ENCODE measurements around the gene RWDD4. TPM values are rescaled to one million over a fixed set of nuclear protein-coding genes. Genes with fewer than 3 reads are reported as not detected.
A peak's percentile ranks its signal among the peaks of the same experiment; 100 is the strongest.

The RWDD4 gene
- total RNA-seq, 4 donors from 2014 or later = 4.1 to 16.9 (median 11.6) TPM

DNA sequence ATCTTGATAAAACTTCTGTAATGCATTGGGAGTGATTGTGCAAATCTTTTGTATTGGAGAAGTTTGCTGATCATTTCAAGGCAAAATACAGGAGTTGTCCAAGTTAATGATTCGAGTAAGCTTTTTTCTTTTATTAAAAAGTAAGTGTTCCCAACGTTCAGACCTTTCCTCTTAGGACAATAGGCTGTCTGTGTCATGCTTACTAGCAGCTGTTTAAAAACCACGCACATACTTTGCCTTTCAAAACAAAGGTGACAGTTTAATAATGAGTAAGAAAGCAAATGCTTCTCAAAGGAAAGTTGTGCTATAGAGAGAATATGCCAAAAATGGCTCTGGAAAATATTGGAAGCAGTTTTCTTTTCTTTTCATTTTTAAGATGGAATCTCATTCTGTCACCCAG is 11.3 kb upstream of the RWDD4 start:
- no peak overlapping the region for H3K4me3 ChIP-seq
- H3K4me1 ChIP-seq = no peaks in the 10 kb centered on the region
- in situ Hi-C loops (cut with MboI; ENCODE audit: low pct_ligation_motif_present in 1 of 4, low pct_unique_long_range_greater_than_20kb in 1 of 4, low sequenced_read_pairs in 3 of 4) = loop anchor here in 1 of 4 donors (25.0 kb wide), 1 partner anchor 208 kb away; no protein-coding TSS in a partner anchor
- H3K9me3 ChIP-seq = no peaks in the 10 kb centered on the region
- WGBS, 2 donors (ENCODE audit: low coverage in 1 of 2) = 62 to 69% methylated on average over 3 of the region's 3 CpGs
- peaks cover 0 to 60% (median 24%) of the 10 kb centered on the region in 4 donors for H3K36me3 ChIP-seq
- no peak for DNase-seq
- TF ChIP-seq, protein P1, sequence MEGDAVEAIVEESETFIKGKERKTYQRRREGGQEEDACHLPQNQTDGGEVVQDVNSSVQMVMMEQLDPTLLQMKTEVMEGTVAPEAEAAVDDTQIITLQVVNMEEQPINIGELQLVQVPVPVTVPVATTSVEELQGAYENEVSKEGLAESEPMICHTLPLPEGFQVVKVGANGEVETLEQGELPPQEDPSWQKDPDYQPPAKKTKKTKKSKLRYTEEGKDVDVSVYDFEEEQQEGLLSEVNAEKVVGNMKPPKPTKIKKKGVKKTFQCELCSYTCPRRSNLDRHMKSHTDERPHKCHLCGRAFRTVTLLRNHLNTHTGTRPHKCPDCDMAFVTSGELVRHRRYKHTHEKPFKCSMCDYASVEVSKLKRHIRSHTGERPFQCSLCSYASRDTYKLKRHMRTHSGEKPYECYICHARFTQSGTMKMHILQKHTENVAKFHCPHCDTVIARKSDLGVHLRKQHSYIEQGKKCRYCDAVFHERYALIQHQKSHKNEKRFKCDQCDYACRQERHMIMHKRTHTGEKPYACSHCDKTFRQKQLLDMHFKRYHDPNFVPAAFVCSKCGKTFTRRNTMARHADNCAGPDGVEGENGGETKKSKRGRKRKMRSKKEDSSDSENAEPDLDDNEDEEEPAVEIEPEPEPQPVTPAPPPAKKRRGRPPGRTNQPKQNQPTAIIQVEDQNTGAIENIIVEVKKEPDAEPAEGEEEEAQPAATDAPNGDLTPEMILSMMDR (IDR thresholded peaks at IDR 0.05) = no peak
- no peak for TF ChIP-seq POLR2AphosphoS5 (IDR thresholded peaks at IDR 0.05)
- TF ChIP-seq POLR2A (IDR thresholded peaks at IDR 0.05) = no peak
- no peak for TF ChIP-seq EP300 (IDR thresholded peaks at IDR 0.05; ENCODE audit: low read depth)
- no peaks in the 10 kb centered on the region for H3K27me3 ChIP-seq
- H3K27ac ChIP-seq = no peak overlapping the region
- intact Hi-C loops (cut with DNase I; ENCODE audit: low total_unique reads) = no loop called here

DNA sequence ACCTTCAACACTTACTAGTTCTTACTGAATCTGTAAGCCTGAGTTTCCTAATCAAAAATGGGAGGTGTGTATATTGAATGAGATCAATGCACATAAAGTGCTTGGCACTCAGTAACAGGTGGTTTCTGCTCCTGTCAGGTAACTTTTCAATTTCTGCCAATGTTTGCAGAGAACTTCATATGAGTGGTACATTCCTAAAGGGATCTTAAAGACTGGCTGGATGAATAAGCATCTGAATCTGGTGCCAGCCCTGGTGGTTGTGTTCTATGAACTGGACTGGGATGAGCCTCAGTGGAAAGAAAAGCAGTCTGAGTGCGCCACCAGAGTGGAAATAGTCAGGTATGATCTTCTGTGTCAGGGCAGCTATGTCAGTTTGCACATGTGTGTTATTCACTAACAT is 7.1 kb upstream of the RWDD4 start:
- intact Hi-C loops (cut with DNase I; ENCODE audit: low total_unique reads) (loop anchor here (2.0 kb wide), 1 partner anchor 17 kb away; no protein-coding TSS in a partner anchor), in situ Hi-C loops (cut with MboI; ENCODE audit: low pct_ligation_motif_present in 1 of 4, low pct_unique_long_range_greater_than_20kb in 1 of 4, low sequenced_read_pairs in 3 of 4) (loop anchor here in 1 of 4 donors (25.0 kb wide), 1 partner anchor 204 kb away; no protein-coding TSS in a partner anchor)
- DNase-seq = no peak
- Histone ChIP-seq H3K4me1 (peaks cover 0 to 5% (median 0%) of the 10 kb centered on the region in 4 donors), H3K27ac (no peak overlapping the region), H3K9me3 (no peaks in the 10 kb centered on the region), H3K4me3 (no peak overlapping the region), H3K36me3 (peaks cover 0 to 45% (median 22%) of the 10 kb centered on the region in 4 donors), H3K27me3 (no peaks in the 10 kb centered on the region)
- WGBS, 2 donors (ENCODE audit: low coverage in 1 of 2) = 100% methylated on average over 1 of the region's 1 CpG
- TF ChIP-seq, protein P1 (IDR thresholded peaks at IDR 0.05) = no peak
- TF ChIP-seq POLR2A (IDR thresholded peaks at IDR 0.05) (no peak), POLR2AphosphoS5 (IDR thresholded peaks at IDR 0.05) (no peak), EP300 (IDR thresholded peaks at IDR 0.05; ENCODE audit: low read depth) (no peak)

DNA sequence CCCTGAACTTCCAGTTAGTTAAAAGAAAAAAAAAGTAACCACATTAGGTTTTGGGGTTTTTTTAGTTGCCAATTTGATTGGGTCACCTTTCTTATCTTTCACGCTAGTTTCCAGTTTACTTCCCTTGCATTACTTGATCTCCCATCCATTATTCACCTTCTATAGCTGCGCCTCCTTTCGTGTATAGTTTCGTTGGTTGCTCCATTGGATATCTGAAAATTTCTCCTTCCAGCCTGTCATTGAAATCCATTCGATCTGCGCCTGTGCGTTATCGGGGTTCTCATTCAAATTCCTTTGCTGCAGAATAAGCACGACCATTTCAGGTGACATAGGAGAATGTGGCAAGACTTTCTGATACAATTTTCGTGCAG is 872 bp upstream of the RWDD4 start:
- no peak for DNase-seq
- intact Hi-C loops (cut with DNase I; ENCODE audit: low total_unique reads) = loop anchor here (2.0 kb wide), 1 partner anchor 155 kb away; the partner anchor contains the start of gene ING2
- Histone ChIP-seq H3K4me3 (peak overlapping the region; percentile 53 to 94 (median 88)), H3K4me1 (peaks cover 5 to 32% (median 19%) of the 10 kb centered on the region in 4 donors), H3K9me3 (no peaks in the 10 kb centered on the region), H3K27ac (peak overlapping the region; percentile 87 to 93 (median 92)), H3K27me3 (no peaks in the 10 kb centered on the region), H3K36me3 (peaks cover 0 to 6% (median 0%) of the 10 kb centered on the region in 4 donors)
- in situ Hi-C loops (cut with MboI; ENCODE audit: low pct_ligation_motif_present in 1 of 4, low pct_unique_long_range_greater_than_20kb in 1 of 4, low sequenced_read_pairs in 3 of 4) = loop anchor here in 2 of 4 donors (10.0 to 25.0 kb wide), 2 partner anchors 155 to 198 kb away; partner anchors contain the start of gene ING2 (in 1 of the 2)
- WGBS, 2 donors (ENCODE audit: low coverage in 1 of 2) = 9 to 11% methylated on average over 6 to 10 of the region's 10 CpGs
- TF ChIP-seq POLR2A (IDR thresholded peaks at IDR 0.05) = no peak
- TF ChIP-seq, protein P1 (IDR thresholded peaks at IDR 0.05) = no peak
- TF ChIP-seq EP300 (IDR thresholded peaks at IDR 0.05; ENCODE audit: low read depth) = no peak
- no peak for TF ChIP-seq POLR2AphosphoS5 (IDR thresholded peaks at IDR 0.05)

DNA sequence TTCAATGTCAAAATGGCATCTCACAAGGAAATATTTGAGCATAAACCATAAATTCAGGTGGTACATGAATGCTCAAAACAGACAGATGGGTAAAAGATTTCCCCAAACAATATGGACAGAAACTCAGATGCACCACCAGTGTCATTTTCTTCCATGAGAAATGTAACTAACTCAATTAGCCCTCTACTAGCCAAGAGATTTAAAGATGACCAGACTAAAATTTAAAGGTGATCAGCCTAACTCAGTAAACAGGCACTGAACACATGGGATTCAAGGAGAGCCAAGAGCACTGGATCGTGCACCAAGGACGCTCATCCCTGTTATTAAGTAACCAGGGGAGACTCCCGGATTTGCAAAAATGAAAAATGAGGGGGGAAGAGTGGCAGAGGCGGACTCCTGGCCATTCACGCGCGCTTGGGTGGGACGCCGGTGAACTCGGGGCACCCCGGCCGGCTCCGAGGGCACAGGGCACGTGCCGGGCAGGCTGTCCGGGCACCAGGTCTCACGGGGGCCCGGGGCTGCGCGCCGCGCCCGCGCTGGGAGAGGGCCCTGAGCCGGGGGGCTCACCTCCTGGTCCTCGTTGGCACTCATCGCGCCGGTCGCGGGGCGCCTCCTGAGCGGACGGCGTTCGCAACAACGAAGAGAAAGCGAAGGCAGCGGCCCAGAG is 490 bp downstream of the RWDD4 start:
- 0 to 1% methylated on average over 1 to 17 of the region's 39 CpGs for WGBS, 2 donors (ENCODE audit: low coverage in 1 of 2)
- Histone ChIP-seq H3K27ac (peak overlapping the region; percentile 87 to 93 (median 92)), H3K4me3 (peak overlapping the region; percentile 53 to 94 (median 88)), H3K4me1 (peaks cover 5 to 32% (median 19%) of the 10 kb centered on the region in 4 donors), H3K36me3 (no peaks in the 10 kb centered on the region), H3K9me3 (no peaks in the 10 kb centered on the region), H3K27me3 (no peaks in the 10 kb centered on the region)
- TF ChIP-seq EP300 (IDR thresholded peaks at IDR 0.05; ENCODE audit: low read depth) = no peak
- TF ChIP-seq POLR2AphosphoS5 (IDR thresholded peaks at IDR 0.05) = no peak
- no peak for TF ChIP-seq POLR2A (IDR thresholded peaks at IDR 0.05)
- TF ChIP-seq, protein P1 (IDR thresholded peaks at IDR 0.05) = no peak
- peak; percentile 27 for DNase-seq
- in situ Hi-C loops (cut with MboI; ENCODE audit: low pct_ligation_motif_present in 1 of 4, low pct_unique_long_range_greater_than_20kb in 1 of 4, low sequenced_read_pairs in 3 of 4) = loop anchor here in 2 of 4 donors (10.0 to 25.0 kb wide), 2 partner anchors 154 to 196 kb away; partner anchors contain the start of gene ING2 (in 1 of the 2)
- intact Hi-C loops (cut with DNase I; ENCODE audit: low total_unique reads) = loop anchor here (2.0 kb wide), 1 partner anchor 154 kb away; the partner anchor contains the start of gene ING2
